H1 (cell line): ENCODE results near the gene IKZF1.

Experiments used
- CBX5 ChIP-seq: fragments of 300-800, 300-1000 bp; sonication (generic); IDR thresholded peaks from 2 replicates; pipeline ENCODE4 v1.7.1; 2016; ENCODE audit warnings: antibody characterized with exemption, low read length, low read depth
- CEBPB ChIP-seq: IDR thresholded peaks from 2 replicates; pipeline ENCODE4 v1.6.1; 2012; ENCODE audit warnings: low read depth, low read length
- GTF2F1 ChIP-seq: IDR thresholded peaks from 2 replicates; pipeline ENCODE4 v1.6.1; 2012; ENCODE audit warnings: low read depth, low read length, improper control_type of control experiment, borderline replicate concordance
- HDAC6 ChIP-seq: IDR thresholded peaks from one replicate; pipeline ENCODE4 v1.7.1; 2012; ENCODE audit warnings: low read depth, mild to moderate bottlenecking, inconsistent platforms, low read length, moderate library complexity
- POLR2A ChIP-seq, 2 experiments: IDR thresholded peaks; 1 replicate in 1 of 2; 2 replicates in 1 of 2; pipeline ENCODE4 v1.6.1; 2011; ENCODE audit warnings: low read depth in 2 of 2, low read length in 2 of 2, mild to moderate bottlenecking in 2 of 2; ENCODE audit errors: control extremely low read depth in 1 of 2
- POLR2AphosphoS5 ChIP-seq: IDR thresholded peaks from 2 replicates; pipeline ENCODE4 v1.6.1; 2011; ENCODE audit warnings: low read depth, low read length
- RAD21 ChIP-seq, 2 experiments: IDR thresholded peaks in 1 of 2; conservative IDR thresholded peaks in 1 of 2; 2 replicates each; pipeline ENCODE4 v1.6.1; 2011; ENCODE audit warnings: low read depth in 2 of 2, low read length in 2 of 2, improper control_type of control experiment in 1 of 2, inconsistent platforms in 1 of 2, mild to moderate bottlenecking in 1 of 2, moderate library complexity in 1 of 2
- RFX5 ChIP-seq: IDR thresholded peaks from 2 replicates; pipeline ENCODE4 v1.6.1; 2011; ENCODE audit warnings: low read depth, low read length, improper control_type of control experiment, borderline replicate concordance
- SIN3A ChIP-seq, 2 experiments: IDR thresholded peaks in 1 of 2; conservative IDR thresholded peaks in 1 of 2; 2 replicates each; pipeline ENCODE4 v1.6.1; 2011 to 2012; ENCODE audit warnings: low read length in 2 of 2, improper control_type of control experiment in 1 of 2, low read depth in 1 of 2, mild to moderate bottlenecking in 1 of 2
- TAF1 ChIP-seq: IDR thresholded peaks from 2 replicates; pipeline ENCODE4 v1.6.1; 2011; ENCODE audit warnings: mild to moderate bottlenecking, low read depth, low read length
- TF ChIP-seq, protein P1 (sequence below): IDR thresholded peaks from 2 replicates; pipeline ENCODE4 v1.6.1; 2012; ENCODE audit warnings: inconsistent platforms
- TF ChIP-seq, protein P2 (sequence below), 3 experiments: IDR thresholded peaks; 1 replicate in 2 of 3; 2 replicates in 1 of 3; pipeline versions ENCODE4 v1.5.1 to v1.6.1; 2011; ENCODE audit warnings: low read length in 3 of 3, mild to moderate bottlenecking in 3 of 3, inconsistent platforms in 2 of 3, low read depth in 1 of 3, moderate library complexity in 1 of 3; ENCODE audit not compliant: insufficient read depth in 1 of 3; ENCODE audit errors: control extremely low read depth in 1 of 3

DNA sequence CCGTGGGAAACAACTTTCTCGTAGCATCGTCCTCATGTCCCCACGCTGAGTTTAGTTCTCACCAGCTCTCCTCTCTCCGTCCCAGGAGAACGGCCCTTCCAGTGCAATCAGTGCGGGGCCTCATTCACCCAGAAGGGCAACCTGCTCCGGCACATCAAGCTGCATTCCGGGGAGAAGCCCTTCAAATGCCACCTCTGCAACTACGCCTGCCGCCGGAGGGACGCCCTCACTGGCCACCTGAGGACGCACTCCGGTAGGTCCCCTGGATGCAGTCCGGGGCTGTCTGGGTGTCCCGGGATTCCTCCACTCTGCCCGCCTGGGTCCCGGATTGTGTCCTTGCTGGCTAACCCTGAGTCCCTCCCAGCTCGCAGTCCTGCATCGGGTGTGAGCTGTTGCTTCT lies 77.9 kb downstream of the IKZF1 start:
- TF ChIP-seq POLR2AphosphoS5 (no peak), POLR2A (IDR thresholded peaks at IDR 0.05; ENCODE audit: control extremely low read depth in 1 of 2, low read depth in 2 of 2, low read length in 2 of 2) (no peak), CEBPB (no peak), SIN3A (conservative IDR thresholded peaks at IDR 0.05 in 1 of 2, IDR thresholded peaks at IDR 0.05 in 1 of 2; ENCODE audit: low read depth in 1 of 2, low read length in 2 of 2) (no peak), TAF1 (no peak), CBX5 (no peak), RFX5 (no peak), GTF2F1 (no peak), RAD21 (IDR thresholded peaks at IDR 0.05 in 1 of 2, conservative IDR thresholded peaks at IDR 0.05 in 1 of 2; ENCODE audit: low read depth in 2 of 2, low read length in 2 of 2) (no peak), HDAC6 (no peak)
- TF ChIP-seq, protein P1, sequence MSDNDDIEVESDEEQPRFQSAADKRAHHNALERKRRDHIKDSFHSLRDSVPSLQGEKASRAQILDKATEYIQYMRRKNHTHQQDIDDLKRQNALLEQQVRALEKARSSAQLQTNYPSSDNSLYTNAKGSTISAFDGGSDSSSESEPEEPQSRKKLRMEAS = no peak
- TF ChIP-seq, protein P2, sequence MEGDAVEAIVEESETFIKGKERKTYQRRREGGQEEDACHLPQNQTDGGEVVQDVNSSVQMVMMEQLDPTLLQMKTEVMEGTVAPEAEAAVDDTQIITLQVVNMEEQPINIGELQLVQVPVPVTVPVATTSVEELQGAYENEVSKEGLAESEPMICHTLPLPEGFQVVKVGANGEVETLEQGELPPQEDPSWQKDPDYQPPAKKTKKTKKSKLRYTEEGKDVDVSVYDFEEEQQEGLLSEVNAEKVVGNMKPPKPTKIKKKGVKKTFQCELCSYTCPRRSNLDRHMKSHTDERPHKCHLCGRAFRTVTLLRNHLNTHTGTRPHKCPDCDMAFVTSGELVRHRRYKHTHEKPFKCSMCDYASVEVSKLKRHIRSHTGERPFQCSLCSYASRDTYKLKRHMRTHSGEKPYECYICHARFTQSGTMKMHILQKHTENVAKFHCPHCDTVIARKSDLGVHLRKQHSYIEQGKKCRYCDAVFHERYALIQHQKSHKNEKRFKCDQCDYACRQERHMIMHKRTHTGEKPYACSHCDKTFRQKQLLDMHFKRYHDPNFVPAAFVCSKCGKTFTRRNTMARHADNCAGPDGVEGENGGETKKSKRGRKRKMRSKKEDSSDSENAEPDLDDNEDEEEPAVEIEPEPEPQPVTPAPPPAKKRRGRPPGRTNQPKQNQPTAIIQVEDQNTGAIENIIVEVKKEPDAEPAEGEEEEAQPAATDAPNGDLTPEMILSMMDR (IDR thresholded peaks at IDR 0.05; ENCODE audit: control extremely low read depth in 1 of 3, insufficient read depth in 1 of 3, low read depth in 1 of 3, low read length in 3 of 3) = no peak
